ENCODE measurements around the gene ZDHHC18.
"Not testable (repeated sequence)": the region's sequence is repeated elsewhere in the genome, so short reads cannot be mapped to it uniquely, and the experiment has no call there.

The ZDHHC18 gene

DNA sequence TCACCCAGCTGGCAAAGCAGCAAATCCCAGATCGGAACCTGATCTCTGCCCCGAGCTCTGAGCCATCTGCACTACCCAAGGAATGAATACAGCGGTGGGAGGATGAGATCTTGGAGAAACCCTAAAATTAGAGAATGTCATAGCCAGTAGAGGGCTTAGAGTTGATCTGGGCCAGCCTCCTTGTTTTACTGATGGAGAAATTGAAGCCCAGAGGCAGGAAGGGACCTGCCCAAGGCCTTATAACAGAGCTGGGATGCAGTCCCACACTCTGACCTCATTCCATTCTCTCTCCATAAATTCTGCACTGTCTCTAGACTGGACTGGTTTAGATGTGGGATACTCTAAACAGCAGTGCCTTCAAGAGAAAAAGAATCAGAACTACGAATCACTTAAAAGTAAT lies 31.7 kb downstream of the ZDHHC18 start:
- DNase-seq (ENCODE audit: low spot score) = no peak

DNA sequence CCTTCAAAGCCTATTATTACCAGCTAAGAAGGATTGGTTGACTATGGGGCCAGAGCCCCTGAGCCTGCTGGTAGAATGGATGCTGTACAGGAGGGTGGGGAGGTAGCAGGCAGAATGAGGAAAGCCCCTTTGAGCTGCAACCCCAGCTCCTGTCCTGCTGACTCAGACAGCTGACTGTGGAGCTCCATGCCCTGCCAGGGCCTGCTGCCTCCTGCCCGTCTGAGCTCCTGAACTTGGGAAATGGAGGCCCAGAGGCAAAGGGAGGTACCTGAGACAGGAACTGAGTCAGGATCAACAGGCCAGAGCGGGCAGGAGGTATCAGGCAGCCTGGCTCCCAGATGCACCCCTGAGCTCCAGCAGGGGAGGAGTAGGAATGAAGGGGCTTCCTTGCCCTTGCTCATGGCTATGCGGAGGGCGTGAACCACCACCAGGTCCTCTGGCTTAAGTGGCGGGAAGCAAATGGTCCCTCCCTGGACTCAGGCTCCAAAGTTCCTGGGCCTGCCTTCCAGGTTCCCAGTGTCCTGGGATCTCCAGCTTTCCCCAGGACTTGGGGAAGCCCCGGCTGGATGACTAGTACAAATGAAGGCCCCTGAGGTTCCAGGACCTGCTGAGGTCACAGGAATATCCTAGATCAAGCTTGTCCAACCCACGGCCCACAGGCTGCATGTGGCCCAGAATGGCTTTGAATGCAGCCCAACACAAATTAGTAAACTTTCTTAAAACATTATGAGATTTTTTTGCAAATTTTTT lies 32.6 kb downstream of the ZDHHC18 start:
- no peak for DNase-seq (ENCODE audit: low spot score)

DNA sequence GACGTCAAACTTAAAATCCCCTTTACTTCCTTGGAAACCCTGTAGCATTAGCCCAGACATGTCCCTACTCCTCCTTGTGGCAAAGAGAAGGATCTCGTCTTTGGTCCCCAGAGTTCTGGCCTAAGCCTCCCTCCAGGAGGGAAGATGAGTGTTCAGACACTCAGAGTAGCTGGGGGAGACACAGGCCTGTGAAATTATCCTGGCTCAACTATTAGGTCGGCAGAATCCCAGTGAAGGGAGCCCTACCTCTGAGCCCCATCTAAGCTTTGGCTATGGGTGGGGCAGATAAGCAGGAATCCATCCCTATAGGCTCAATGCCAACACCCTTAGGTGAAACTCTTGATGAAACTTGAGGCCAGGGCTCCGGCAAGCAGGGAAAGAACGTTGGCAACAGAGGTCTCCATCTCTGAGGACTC lies 34.8 kb downstream of the ZDHHC18 start:
- peak; percentile 63 for DNase-seq (ENCODE audit: low spot score)

DNA sequence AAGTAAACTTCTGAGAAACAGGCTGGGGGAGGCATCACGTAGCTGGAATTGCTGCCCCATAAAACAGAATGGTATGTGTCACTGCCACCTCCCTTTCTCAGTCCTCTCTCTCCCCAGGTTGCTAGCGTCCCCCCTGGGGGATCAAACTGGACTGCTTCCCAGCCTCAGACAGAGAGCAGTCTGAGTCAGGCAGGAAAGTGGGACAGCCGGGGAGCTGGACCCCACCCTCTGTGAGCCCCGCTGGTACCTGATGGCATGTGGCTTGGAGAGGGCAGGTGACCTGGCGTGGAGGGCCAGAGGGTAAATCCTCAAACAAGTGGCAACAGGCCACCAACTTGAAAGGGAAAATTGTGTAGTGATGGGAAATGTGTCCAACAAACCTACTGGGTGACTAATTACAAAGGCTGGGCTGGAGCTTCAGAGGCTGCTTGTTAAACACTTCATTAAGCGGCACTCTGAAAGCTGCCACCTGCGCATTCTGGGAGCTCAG lies 35.4 kb downstream of the ZDHHC18 start:
- DNase-seq (ENCODE audit: low spot score) = peak; percentile 80

DNA sequence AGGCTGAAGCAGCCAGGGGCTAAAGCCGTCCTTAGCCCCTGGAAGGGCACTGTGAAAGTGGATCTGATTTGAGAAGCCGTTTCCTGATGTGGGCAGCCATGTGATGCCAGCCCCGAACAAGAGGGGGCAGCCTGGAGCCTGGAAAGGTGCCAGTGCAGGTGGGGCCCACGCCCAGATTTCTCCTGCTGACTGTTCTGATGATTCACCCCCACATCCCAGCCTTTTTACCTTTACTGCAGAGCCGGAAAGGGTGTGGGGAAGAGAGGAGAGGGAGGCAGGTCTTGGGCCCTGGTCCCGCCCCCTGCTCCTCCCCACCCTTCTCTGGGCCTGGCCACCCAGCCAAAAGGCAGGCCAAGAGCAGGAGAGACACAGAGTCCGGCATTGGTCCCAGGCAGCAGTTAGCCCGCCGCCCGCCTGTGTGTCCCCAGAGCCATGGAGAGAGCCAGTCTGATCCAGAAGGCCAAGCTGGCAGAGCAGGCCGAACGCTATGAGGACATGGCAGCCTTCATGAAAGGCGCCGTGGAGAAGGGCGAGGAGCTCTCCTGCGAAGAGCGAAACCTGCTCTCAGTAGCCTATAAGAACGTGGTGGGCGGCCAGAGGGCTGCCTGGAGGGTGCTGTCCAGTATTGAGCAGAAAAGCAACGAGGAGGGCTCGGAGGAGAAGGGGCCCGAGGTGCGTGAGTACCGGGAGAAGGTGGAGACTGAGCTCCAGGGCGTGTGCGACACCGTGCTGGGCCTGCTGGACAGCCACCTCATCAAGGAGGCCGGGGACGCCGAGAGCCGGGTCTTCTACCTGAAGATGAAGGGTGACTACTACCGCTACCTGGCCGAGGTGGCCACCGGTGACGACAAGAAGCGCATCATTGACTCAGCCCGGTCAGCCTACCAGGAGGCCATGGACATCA lies 36.5 kb downstream of the ZDHHC18 start, which contains the start of gene SFN:
SFN (plus strand) TSS at position 369 of the 904 bp plus-strand sequence; CDS start at position 433, 64 bp downstream.
- peak; percentile 96 for DNase-seq (ENCODE audit: low spot score)

DNA sequence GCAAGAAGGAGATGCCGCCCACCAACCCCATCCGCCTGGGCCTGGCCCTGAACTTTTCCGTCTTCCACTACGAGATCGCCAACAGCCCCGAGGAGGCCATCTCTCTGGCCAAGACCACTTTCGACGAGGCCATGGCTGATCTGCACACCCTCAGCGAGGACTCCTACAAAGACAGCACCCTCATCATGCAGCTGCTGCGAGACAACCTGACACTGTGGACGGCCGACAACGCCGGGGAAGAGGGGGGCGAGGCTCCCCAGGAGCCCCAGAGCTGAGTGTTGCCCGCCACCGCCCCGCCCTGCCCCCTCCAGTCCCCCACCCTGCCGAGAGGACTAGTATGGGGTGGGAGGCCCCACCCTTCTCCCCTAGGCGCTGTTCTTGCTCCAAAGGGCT lies 37.2 kb downstream of the ZDHHC18 start:
- DNase-seq (ENCODE audit: low spot score) = no peak

DNA sequence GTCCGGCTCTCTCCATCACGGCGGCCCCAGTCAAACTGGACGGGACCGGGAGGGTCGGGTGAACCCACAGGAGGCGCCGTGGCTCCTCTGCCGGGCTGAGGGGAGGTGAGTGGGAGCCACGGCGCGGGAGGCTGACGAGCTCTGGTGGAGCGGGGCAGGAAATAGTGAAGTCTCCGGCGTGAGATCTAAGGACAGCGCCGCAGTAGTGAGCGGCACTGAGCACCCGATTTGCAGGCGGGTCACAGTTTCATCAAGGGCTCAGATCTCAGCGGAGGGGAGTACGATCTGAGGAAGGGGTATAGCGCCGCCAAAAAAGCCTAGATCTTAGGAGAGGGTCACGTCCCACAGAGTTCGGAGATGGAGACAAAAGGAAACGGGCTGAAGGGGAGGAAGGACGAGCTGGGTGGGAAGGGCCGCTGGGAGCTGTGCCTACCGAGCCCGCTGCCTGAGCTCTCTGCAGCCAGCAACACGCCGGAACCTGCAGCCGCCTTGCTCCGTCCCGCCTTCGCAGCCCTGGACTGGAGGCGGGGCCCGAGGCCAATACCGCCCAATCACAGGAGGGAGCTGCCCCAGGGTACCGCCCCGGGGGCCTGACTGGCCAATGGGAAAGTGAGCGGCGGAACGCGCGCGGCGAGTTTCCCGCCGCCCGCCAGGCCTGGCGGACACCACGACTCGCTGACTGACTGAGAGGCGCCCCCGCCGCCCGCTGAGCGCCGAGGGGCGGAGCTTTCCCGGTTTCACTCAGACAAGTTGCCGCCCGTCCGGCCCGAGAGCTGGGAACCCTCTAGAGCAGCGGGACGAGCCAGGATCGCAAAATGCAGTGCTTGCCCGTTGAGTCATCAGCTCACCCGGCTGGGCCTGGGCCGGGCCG lies 38.4 kb downstream of the ZDHHC18 start:
- DNase-seq (ENCODE audit: low spot score) = peak; percentile 97

DNA sequence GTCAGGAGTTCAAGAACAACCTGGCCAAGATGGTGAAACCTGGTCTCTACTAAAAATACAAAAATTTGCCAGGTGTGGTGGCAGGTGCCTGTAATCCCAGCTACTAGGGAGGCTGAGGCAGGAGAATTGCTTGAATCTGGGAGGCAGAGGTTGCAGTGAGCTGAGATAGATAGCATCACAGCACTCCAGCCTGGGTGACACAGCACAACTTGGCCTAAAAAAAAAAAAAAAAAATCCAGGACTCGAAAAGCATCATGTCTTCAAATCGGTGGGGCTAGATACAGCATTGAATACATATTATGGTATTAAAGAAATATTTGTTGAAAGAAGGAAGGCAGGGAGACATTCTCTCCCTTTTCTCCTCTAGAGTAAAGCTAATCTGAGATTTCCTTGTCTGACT lies 46.6 kb downstream of the ZDHHC18 start:
- not testable (repeated sequence) for DNase-seq (ENCODE audit: low spot score)

DNA sequence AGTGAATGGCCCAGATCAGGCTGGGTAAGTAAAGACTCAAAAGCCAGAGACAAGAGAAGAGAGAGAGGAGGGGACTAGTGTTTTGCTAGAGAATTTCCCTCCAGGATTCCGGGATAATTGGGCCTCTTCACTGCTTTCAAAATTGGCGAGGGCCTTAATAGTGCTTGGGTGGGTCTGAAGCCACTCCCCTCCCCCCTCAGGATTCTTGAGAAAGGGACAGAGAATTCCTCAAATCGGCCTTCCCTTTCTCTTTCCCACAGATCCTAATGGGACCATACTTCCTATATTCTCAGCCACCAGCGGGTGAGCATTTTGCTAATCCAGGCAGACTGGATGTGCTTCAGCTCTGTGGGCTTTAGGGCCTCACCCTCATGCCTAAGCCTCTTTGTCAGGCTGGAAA lies 48.4 kb downstream of the ZDHHC18 start:
- DNase-seq (ENCODE audit: low spot score) = no peak

DNA sequence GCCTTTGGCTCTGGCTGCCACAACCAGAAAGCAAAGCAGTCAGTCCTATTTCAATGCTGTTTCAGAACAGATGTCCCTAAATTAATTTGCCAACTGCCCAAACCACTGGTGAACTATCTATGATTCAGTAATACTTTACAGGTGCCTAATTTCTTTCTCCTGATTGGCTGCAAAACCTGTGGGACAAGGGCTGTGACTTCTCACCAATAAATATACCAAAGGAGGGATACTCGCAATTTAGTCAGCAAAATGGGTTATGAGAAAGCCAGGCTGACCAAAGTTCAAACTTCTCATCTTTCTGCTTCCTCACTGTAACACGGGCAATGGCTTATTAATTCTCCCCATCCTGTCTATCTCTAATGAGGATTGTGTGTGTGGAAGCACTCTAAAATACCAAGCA lies 50.8 kb downstream of the ZDHHC18 start:
- no peak for DNase-seq (ENCODE audit: low spot score)

DNA sequence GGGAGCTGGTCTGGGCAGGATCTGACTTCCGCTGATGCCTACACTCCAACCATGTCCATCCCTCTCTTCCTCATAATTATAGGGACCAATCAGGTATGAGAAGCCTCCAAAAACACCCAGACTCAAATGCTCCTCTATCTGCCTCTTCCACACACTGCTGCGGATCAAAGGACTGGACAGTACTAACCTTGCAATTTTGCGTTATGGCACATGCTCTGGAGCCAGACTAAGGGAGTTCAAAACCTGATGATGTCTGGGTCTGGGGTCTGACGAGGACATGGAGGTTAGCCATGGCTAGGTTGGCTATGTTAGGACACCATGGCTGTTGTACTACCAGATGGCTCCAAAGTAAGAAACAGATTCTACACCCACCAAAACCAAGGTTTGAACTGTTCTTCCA lies 53.3 kb downstream of the ZDHHC18 start:
- no peak for DNase-seq (ENCODE audit: low spot score)

DNA sequence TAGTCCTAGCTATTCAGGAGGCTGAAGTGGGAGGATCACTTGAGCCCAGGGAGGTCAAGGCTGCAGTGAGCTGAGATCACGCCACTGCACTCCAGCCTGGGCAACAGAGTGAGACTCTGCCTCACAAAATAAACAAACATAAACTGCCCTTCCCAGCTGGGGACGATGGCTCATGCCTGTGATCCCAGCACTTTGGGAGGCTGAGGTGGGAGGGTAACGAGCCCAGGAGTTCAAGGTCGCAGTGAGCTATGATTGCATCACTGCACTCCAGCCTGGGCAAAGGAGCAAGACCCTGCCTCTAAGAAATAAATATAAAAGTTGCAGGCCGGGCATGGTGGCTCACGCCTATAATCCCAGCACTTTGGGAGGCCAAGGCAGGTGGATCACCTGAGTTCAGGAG lies 55.1 kb downstream of the ZDHHC18 start:
- not testable (repeated sequence) for DNase-seq (ENCODE audit: low spot score)

DNA sequence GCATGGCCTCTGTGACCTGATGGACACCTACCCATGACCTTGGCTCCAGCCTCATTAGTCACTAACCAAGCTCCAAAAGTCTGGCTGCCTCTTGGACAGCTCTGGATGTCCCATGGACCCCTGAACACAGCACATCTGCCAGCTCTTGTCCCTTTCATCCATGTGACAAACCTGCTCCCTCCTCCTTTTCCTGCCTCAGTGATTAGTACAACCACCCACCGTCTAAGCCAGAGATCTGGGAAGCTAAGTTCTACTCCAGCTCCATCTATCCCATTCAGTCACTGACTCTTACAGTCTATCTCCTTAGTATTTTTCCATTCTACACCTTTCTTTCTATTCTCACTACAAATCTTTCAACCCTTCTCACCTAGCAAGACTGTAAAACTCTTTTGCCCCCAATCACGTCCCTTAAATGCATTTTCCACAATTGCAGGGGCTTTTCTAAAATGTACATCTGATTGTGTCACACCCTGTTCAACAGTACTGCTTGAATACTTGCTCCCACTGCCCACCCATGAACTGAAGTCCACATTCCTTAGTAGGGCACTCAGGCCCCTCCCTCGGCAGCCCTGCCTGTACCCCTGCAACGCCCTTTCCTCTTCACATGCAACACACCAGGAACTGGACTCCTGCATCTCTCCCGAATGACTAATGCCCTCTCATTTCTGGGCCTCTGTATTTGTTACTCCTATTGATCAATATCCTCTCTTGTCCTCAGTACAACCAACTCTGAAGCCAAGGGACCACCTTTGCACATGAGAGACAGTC lies 56.4 kb downstream of the ZDHHC18 start:
- DNase-seq (ENCODE audit: low spot score) = no peak

DNA sequence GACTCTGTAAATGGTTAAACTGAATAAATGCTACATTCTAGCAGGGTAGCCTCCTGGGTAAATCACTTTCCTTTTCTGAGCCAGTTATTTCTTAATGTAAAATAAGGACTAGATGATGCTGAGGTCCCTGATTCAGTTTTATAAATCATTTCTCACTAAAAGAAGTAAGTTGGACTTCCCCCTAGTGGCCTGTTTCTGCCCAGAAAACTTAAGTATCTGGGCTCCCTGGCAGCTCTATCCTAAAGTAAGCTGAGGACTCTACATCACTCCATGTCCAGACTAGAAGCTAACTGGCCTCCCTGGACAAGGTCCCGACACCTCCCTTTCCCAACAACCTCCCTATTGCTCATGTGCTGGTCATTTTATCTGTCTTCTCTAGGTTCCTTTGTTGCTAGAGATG lies 60.6 kb downstream of the ZDHHC18 start:
- DNase-seq (ENCODE audit: low spot score) = no peak

DNA sequence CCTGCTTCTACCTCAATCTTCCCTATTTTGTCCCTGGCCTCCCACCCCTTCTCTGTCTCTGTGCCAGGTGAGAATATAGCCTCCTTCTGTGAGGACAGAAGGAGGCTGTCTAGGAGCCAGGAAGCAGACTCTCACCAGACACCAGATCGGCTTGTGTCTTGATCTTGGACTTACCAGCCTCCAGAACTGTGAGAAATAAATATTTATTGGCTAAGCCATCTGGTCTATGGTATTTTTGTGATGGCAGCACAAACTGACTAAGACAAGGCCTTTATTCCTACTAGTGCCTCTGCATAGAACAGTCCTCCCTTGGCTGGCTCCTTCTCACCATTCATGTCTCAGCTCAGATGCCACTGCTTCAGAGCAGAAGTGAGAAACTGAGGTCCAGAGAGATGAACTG lies 61.7 kb downstream of the ZDHHC18 start:
- DNase-seq (ENCODE audit: low spot score) = no peak

DNA sequence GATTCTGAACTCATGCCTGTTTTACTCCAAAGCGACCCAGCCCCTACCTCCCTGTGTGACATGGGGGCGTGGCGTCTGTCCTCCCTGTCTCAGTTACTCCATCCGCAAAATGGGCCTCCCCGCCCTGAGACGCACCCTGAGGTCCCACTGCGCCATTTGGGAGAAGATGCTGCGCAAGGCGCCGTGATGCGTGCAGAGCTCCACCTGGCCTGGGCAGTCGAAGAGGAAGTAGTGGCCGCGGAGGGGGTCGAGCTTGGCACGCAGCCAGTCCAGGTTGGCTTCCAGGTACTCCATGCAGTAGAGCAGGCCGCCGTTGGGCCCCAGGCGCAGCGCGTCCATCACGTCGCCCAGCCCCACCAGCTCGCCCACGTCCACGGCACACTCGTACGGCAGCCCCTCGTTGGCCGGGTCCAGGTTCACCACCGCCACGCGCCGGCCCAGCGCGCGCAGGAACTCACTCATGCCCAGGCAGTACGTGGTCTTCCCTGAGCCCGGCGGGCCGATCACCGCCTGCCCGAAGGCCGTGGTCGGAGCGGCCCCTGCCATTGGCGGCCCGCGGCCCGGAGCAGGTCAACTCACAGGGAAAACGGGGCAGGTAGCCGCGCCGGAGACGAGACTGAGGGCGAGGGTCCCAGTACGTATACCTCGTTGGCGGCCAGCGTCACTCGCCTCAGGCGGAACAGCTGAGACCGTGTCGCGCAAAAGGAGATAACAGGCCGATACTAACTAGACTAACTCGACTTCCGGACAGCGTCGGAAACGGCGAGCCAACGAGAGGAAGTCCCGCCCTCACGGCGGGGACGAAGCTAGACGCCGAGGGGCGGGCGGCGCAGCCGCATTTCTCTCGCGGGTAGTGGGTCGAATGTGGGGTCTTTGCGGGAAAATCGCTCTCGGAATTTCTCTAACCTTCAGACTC lies 63.3 kb downstream of the ZDHHC18 start, which contains the start of gene GPN2:
GPN2 (minus strand) TSS at position 733 of the 916 bp plus-strand sequence; CDS start at position 546, 187 bp downstream.
- peak; percentile 77 for DNase-seq (ENCODE audit: low spot score)

DNA sequence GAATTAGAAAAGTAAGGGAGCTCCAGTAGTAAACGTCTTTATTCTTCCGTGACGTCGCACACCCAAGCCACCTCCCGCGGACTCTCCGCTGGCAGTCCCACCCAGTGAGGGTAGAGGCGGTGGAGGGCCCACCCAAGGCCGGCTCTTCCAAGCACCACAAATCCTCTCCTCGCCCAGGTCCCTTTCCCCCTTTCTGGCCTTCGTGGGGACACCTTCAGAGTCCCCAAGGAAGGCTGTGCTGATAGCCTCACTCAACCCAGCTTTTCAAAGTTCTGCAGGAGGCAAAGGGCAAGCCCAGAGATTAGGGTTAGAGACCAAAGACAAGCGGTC lies 63.9 kb downstream of the ZDHHC18 start:
- DNase-seq (ENCODE audit: low spot score) = no peak

DNA sequence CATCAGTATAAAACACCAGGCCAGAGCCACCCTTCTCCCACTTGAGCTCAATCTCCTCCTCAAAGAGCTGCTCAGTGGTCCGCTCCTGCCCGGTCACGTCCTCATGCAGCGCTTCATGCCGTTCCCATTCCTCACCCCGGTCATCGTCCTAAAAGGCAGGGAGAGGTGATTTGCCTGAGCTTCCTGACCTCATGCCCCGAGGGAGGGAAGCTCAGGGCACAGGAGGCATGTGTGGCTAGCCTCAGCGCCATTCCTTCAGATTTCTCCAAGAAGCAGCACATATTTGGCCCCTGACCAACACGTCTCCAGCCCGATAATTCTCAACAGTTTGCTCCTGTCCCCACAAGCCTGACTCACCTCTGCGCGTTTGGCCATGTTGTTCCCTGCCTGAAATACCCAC lies 67.8 kb downstream of the ZDHHC18 start:
- no peak for DNase-seq (ENCODE audit: low spot score)

DNA sequence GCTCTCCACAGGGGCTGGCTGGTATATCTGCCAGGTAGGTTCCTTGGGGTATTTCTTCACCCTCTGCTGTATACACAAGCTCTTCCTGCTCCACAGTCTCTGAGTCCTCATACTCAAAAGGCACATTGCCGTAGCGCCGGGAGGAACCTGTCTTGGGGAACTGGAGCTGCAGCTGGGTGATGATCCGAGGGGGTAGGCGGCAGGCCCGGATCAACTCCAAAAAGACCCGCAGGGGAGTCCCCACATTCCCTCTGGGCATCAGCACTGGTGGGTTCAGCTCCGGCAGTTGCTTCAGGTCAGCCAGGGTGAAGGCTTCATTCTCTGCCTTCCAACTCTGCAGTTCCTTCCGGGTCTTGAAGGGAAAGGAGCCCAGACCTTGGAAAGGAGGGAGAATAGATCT lies 70.9 kb downstream of the ZDHHC18 start:
- no peak for DNase-seq (ENCODE audit: low spot score)
